Activated CD4-positive, alpha-beta T cell treated with anti-CD3 and anti-CD28 coated beads, Interleukin-2, amount 50 U/mL, for 48 hours (primary cell): ENCODE results near the gene HIPK4.

Experiments
- DNase-seq, 2 experiments: peaks; one replicate each; pipeline ENCODE4 v3.0.0-alpha.2; 2020

HIPK4 gene

GRCh38 chr19:40365613-40366401 lies 24.2 kb downstream of the HIPK4 start:
- peak; percentile 57 to 64 for DNase-seq

- DNase-seq: no peak
Measured at GRCh38 chr19:40365010-40365409, 25.0 kb downstream of the HIPK4 start.

DNA sequence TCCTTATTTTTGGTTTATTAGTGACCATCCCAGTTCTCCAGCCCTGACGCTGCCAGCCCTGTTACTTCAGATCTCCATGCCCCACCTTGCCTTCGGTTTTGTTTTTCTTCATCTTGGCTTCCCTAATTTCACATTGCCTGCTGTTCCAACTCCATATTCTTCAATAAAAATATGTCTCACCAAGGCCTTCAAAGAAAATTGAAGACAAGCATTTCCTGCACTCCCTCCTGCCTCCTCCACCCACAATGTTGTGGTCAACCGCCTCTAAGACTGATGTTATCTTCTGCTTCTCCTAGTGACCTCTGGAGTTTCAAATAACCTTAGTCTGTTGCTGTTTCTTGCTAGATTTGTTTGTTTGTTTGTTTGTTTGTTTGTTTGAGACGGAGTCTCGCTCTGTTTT lies 26.9 kb downstream of the HIPK4 start:
- no peak for DNase-seq

DNA sequence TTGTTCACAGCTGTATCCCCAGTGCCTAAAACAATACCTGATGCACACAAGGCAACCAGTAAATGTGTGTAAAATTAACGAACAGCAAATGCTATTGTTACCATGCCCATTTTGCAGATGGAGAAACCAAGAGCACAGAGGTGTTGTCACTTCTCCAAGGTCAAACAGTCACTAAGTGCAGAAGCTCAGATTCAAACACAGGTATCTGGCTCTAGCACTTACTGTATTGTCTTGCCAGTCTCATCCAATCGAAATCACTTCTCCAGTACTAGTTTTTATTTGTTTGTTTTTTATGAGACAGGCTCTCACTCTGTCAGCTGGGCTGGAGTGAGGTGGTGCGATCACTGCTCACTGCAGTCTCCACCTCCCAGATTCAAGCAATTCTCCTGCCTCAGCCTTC lies 27.8 kb downstream of the HIPK4 start:
- DNase-seq: no peak

DNA sequence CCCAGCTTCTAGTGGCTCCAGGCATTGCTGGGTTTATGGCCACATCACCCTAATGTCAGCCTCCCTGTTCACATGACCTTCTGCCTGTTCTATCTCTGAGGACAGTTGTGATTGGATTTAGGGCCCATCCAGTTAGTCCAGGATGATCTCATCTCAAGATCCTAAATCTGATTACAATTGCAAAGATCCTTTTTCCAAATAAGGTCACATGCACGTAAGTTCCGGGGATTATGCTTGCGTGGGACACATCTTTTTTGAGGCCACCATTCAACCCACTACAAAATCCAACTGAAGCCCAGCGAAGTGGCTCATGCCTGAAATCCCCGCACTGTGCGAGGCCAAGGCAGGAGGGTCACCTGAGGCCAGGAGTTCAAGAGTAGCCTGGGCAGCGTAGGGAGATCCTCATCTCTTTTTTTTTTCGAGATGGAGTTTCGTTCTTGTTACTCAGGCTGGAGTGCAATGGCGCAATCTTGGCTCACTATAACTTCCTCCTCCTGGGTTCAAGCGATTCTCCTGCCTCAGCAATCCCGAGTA lies 29.2 kb downstream of the HIPK4 start:
- no peak for DNase-seq

DNA sequence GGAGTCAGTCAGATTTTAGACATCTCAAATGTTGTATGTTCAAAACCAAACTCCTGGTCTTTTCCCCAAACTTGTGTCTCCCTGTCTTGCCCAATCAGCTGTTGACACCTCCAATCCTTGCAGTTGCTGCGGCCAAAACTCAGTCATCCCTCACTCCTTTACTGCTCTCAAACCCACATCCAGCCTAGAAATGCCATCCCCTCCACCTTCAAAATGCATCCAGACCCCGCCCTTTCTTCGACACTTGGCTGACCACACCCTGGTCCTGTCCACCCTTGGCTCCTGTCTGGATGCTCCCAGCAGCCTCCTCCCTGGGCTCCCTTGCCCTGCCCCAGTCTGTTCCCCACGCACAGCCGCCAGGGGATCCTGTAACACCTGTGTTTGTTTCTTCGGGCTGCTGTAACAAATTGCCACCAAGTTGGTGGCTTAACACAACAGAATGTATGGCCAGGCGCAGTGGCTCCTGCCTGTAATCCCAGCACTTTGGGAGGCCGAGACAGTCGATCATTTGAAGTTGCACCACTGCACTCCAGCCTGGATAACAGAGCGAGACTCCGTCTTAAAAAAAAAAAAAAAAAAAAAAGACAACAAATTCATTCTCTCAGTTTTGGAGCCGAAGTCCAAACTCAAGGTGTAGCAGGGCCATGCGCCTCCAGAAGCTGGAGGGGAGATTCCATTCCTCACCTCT lies 29.8 kb downstream of the HIPK4 start:
- DNase-seq: no peak

DNA sequence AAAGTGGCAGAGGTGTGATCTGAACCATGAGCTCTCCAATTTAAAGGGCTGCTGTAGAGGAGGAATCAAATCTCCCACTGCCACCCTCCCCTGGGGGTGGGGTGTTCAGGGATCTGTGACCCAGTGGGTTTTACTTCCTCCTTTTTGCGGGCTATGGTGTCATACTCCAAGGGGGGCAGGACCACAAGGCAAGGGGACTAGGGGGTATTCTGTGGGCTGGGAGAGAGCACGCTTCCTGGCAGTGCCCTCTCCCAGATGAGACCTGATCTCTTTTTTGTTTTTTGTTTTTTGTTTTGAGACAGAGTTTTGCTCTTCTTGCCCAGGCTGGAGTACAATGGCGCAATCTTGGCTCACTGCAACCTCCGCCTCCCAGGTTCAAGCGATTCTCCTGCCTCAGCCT lies 31.2 kb downstream of the HIPK4 start:
- DNase-seq: no peak

DNA sequence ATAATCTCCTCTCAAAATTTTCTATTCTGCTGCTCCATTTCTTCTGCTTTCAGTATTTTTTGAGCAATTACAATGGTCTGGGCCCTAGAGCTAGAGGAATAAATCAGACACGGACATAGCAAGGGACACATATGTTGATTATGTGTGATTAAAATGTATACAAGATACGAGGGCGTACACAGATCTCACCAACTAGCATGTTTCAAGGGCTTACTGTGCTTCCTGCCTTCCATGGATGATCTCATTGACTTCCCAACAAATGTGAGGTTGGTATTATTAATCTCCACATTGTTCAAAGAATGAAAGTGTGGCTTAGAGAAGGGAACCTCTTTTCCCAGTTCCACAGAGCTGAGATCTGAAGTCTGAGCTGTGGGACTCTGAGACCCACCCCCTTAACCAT lies 32.3 kb downstream of the HIPK4 start:
- no peak for DNase-seq

DNA sequence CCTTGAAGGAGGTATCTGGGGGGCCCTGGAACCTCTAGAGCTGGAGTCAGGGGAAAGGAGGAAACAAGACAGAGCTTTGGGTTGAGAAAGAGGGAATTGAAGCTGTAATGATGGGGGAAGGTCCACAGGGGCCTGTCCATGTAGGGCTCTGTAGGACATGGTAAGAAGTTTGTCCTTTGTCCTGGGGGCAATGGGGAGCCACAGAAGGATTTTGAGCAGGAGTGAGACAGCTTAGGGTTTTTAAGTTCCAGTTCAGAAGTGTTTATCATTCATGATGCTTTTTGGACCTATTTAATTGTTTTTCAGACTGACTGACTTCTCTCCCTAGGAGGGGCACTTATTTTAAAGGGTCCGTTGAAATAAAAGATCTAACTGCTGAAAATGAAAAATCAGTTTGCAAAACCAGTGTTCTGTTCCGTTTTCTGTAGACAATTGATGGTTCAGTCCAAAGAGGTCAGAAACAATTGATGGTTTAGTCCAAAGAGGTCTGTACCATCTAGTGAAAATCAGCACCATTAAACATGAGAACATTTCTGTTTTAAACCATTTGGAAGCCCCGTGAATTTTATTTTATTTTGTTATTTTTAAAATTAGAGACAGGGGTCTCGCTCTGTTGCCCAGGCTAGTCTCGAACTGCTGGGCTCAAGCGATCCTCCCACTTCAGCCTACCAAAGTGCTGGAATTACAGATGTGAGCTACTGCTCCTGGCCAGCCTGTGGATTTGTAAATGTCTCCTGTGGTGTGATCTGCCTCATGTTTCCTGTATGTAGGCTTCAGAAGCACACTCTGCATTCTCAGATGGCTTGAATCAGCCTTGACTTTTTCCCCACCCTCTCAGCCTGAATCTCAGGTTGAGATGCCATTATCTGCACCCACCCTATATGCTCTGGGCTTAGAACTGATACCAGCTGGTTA lies 33.0 kb downstream of the HIPK4 start:
- DNase-seq: no peak

DNA sequence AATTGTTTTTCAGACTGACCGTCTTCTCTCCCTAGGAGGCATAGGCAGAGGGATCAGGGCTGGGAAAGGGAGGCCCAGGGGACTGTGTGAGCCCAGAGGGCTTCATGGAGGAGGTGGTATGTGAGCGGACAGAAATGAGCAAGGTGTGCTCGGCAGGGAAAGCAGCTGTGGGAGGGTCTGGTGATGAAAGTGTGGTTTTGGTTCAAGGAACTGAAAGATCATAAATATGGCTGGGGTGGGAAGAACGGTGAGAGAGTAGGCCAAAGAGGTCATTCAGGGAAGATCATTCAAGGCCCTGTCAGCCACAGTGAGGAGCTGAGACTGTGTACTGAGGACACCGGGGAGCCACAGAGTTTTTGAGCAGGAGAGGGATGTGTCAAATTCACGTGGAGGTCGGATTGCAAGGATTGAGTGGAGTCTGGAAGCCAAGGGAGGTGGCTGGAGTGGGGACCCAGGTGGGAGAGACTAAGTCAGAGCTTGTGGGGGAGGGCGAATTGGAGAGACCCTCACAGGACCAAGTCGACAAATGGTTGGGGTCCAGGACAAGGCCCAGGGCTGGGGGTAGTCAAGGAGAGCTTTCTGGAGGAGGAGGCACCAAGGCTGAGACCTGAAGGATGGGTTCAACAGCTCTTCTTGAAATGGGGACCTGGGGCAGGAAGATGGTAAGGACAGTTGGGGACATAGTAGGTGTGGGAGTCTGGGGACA lies 33.9 kb downstream of the HIPK4 start:
- DNase-seq: no peak

DNA sequence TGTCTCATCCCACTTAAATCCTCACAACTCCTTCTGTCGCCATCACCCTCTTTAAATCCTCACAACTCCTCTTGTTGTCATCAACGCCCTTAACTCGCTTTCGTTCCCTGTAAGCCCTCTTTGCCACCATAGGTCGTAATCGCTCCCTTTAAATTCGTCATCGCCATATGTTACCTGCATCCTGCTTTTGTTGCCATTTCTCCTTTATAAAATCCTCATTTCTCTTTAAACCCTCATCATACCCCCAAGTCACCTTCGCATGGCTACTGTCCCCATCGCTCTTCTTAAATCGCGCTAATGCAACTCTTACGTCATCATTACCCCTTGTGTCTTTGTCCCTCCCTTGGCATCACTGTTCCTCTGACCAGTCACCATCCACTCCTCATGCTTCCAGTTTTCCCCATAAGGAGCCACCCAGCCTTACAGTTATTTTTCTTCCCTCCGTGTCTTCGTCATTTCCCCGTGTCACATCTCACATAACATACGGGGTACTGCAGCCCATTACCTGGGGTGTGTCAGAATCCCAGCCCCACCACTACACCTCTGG lies 40.9 kb downstream of the HIPK4 start:
- DNase-seq: peak in 1 of 2 experiments; percentile 7

DNA sequence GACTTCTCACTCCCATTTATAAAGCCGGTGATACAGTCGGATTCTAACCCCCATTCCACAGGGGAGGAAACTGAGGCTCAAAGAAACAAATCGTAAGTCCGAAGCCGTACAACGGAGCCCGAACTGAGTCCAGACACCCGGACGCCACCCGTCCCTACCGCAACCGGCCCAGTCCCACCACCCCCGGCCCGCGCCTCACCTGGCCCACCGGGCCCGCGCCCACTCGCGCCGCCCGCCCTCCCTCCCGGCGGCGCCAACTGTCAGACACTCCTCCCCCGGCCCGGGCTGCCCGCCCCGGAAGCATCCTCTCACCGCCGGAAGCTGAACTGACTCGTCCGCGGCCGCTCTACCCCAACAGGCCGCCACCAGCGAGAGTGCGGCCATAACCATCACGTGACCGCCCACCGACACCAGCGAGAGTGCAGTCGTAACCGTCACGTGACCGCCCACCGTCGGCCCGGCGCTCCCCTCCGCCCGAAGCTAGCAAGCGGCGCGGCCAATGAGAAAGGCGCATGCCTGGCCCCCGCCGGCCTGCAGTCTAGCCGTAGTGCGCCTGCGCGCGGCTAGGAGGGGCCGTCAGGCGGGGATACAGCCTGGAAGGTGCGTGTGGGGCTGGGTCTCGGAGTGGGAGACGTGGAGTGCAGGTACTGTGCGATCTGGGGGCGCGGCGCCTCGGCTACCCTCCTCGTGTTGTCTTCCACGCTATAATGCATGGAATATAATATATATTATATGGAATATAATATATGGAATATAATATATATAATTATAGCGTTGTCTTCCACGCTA lies 41.7 kb downstream of the HIPK4 start, which contains the start of the genes C19orf47 and PLD3:
TSS of gene C19orf47 (minus strand) at position 273 of the 789 bp plus-strand sequence. CDS start 6,540 bp downstream, outside the sequence.
TSS of gene PLD3 (plus strand) at position 571 of the 789 bp plus-strand sequence. CDS start 17,789 bp downstream, outside the sequence.
- DNase-seq: peak; percentile 98 to 99

DNA sequence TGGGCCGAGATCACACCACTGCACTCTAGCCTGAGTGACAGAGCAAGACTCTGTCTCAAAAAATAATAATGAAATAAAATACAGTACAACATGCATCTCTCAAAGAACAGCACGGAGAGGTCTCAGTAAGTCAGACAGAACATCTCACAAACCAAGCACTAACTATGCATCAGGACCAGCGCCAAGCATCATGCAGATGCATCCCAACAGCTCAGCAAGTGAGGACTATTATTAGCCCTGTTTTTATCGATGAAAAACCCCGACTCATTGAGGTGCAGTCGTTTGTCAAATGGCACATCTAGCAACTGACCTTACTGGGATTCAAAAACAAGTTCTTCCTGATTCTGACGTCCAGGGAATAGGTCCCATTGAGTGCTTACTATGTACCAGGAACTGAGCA lies 45.6 kb downstream of the HIPK4 start:
- no peak for DNase-seq

DNA sequence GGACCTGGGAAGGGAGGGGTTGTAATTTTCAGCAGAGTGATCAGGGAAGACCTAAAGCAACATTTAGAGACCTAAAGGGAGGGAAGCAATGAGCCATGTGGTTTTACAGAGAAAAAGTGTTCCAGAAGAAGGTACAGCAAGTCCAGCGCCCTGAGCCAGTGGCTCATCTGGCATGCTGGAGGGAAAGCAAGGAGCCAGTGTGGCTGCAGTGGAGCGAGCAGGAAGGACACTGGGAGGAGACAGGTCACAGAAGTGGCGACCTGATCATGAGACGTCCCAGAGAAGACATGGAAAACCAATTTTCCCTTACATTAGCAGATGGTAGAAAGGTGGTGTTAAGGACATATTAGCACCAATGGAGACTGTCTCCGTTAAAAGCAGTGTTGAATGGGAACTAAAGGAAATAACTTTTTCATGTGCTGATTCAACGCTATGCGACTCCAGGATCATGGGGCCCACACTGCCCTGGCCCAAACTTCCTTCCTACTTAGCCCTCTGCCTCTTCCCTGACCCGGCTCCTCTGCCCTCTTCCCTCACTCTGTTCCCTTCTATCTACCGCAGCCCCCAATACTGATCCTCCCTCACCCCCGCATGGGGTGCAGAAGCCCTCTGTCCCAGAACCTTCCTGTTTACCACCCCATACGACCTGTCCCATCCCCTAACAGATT lies 47.2 kb downstream of the HIPK4 start:
- DNase-seq: no peak

- DNase-seq: no peak
Measured at GRCh38 chr19:40341601-40342482, 48.1 kb downstream of the HIPK4 start.

DNA sequence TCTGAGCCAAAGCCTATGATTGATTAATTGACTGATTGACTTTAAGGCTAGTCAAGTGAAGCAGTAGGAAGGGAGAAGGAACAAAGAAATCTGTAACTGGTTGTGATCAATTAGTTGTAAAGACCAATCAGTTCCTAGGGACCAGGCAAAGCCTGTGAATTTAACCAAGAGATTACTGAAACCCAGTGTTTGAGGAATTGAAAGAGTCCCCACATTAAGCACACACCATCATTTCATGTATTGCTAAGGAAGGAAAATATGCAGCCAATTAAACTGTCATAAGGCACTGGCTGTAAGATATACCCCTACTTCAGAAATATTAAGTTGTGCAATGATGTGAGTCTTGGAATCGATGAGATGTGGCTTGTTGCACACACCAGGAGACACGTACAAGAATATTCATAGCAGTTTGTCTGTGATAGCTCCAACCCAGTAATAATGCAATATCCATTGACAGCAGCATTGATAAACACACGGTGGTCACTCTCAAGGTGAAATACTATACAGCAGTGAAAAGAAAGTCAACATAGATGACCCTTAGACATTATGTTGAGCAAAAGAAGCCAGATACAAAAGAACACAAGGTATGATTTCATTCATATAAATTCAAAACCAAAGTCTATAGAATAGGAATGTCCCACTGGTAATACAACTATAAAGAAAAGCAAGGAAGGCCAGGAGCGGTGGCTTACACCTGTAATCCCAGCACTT lies 50.8 kb downstream of the HIPK4 start:
- no peak for DNase-seq

- no peak for DNase-seq
Measured at GRCh38 chr19:40337594-40337993, 52.4 kb downstream of the HIPK4 start.

DNA sequence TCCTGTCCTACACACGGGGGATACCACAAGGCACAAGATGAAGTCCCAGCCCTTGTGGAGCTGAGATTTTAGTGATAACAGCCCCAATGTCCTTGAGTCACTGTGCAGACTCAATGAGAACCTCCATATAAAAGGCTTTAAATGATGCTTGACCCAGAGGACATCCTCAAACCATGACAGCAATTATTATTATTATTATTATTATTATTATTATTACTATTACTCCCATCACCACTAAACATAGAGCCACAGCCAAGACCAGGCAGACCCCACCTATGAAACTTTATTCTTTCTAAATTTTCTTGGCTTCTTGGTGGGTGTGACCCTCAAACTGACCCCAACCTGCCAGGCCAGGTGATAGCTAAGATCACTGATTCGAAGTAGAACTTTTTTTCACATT lies 52.9 kb downstream of the HIPK4 start:
- DNase-seq: no peak

GRCh38 chr19:40336601-40336900 lies 53.4 kb downstream of the HIPK4 start:
- DNase-seq: no peak
